Caco-2 (cell line): ENCODE data around the gene C1QA. TPM values are rescaled to one million over a fixed set of nuclear protein-coding genes. Genes with fewer than 3 reads are reported as not detected.

ENCODE experiments used
- BruUV-seq: library from RNA; stranded (reverse); fragments of 400-500 nt; replicated peaks from 2 replicates; lab custom pipeline; 2021; lab: Mats Ljungman, UMichigan
- CTCF ChIA-PET: fragments of 300-600 bp; sonication (Branson Sonifier 250); formaldehyde crosslinking; loops from one replicate; lab custom pipeline; 2022; ENCODE audit warnings: antibody characterized with exemption; lab: Charles Lee
- POLR2A ChIA-PET: fragments of 300-600 bp; sonication (Branson Sonifier 250); formaldehyde crosslinking; loops from one replicate; lab custom pipeline; 2022; ENCODE audit warnings: antibody characterized with exemption; lab: Charles Lee
- DNase-seq, 2 experiments: peaks; one replicate each; pipeline versions ENCODE4 v3.0.0 to v3.0.0-alpha.2; 2020 to 2022
- H3K27me3 ChIP-seq: replicated peaks from 2 replicates; pipeline ENCODE4 v1.6.0; 2011; ENCODE audit warnings: low read length; ENCODE audit not compliant: control insufficient read depth, insufficient read depth
- H3K36me3 ChIP-seq: 2 replicates; pipeline ENCODE4 v1.5.1; 2011; ENCODE audit warnings: low read length; ENCODE audit not compliant: control insufficient read depth, insufficient read depth
- H3K4me1 ChIP-seq: fragments of 250-450 bp; sonication (Bioruptor Pico); 2 replicates; pipeline ENCODE4 v1.5.1; 2020; ENCODE audit warnings: mild to moderate bottlenecking
- H3K4me3 ChIP-seq: 2 replicates; pipeline ENCODE4 v1.5.1; 2011; ENCODE audit warnings: low read depth, mild to moderate bottlenecking, control low read depth, low read length
- H3K9me3 ChIP-seq: fragments of 250-450 bp; sonication (Bioruptor Pico); 2 replicates; pipeline ENCODE4 v1.5.1; 2020; ENCODE audit warnings: mild to moderate bottlenecking, moderate library complexity
- H3K27ac Mint-ChIP-seq: one replicate; pipeline ENCODE4 v1.8.0; 2022; ENCODE audit warnings: mixed read lengths; ENCODE audit not compliant: unreplicated experiment
- H3K27me3 Mint-ChIP-seq: one replicate; pipeline ENCODE4 v1.8.0; 2022; ENCODE audit warnings: mixed read lengths; ENCODE audit not compliant: insufficient read depth, unreplicated experiment
- H3K36me3 Mint-ChIP-seq: one replicate; pipeline ENCODE4 v1.8.0; 2022; ENCODE audit warnings: mild to moderate bottlenecking, mixed read lengths; ENCODE audit not compliant: insufficient read depth, unreplicated experiment
- H3K4me1 Mint-ChIP-seq: one replicate; pipeline ENCODE4 v1.8.0; 2022; ENCODE audit warnings: low read depth, mixed read lengths; ENCODE audit not compliant: unreplicated experiment
- H3K4me3 Mint-ChIP-seq: one replicate; pipeline ENCODE4 v1.8.0; 2022; ENCODE audit warnings: mild to moderate bottlenecking, moderate library complexity, mixed read lengths; ENCODE audit not compliant: unreplicated experiment
- H3K9me3 Mint-ChIP-seq: one replicate; pipeline ENCODE4 v1.8.0; 2022; ENCODE audit warnings: mixed read lengths; ENCODE audit not compliant: unreplicated experiment
- intact Hi-C: fragments of 100-400 bp; cut with micrococcal nuclease; formaldehyde crosslinking; loops from one replicate; pipeline ENCODE4 v1.10.0; 2022; ENCODE audit not compliant: unreplicated experiment
- total RNA-seq: library from RNA; stranded (reverse); gene quantifications from 2 replicates; pipeline ENCODE4 v1.2.3, GENCODE V29; 2022
- TF ChIP-seq, protein P1 (sequence below), 2 experiments: fragments of 200-600 bp in 1 of 2; IDR thresholded peaks; 1 replicate in 1 of 2; 2 replicates in 1 of 2; pipeline versions ENCODE4 v1.5.1 to v1.8.0; 2011 to 2022; ENCODE audit warnings: antibody characterized with exemption in 1 of 2, control low read depth in 1 of 2, inconsistent platforms in 1 of 2, low read depth in 1 of 2, low read length in 1 of 2, mild to moderate bottlenecking in 1 of 2, moderate library complexity in 1 of 2; ENCODE audit not compliant: insufficient read depth in 1 of 2, severe bottlenecking in 1 of 2, unreplicated experiment in 1 of 2

Gene C1QA
- total RNA-seq, 1 experiment from 2014 or later = not detected

DNA sequence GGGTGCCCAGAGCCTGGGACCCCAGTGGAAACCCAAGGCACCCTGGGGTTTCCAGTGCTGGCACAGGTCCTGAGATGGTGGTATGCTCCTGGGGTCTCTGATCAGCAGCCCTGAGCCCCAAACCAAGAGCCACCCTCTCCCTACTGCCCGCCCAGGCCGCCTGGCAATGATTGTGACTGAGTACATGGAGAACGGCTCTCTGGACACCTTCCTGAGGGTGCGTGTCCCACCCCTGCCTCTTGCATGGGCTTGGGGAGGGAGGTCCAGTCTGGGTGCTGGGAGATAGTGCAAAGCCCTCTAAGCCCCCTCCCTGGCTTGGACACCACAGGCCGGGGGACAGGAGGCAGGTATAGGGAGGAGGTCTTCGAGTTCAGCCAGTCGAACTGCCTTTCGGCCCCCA, 38.4 kb upstream of the C1QA start:
- TF ChIP-seq, protein P1, sequence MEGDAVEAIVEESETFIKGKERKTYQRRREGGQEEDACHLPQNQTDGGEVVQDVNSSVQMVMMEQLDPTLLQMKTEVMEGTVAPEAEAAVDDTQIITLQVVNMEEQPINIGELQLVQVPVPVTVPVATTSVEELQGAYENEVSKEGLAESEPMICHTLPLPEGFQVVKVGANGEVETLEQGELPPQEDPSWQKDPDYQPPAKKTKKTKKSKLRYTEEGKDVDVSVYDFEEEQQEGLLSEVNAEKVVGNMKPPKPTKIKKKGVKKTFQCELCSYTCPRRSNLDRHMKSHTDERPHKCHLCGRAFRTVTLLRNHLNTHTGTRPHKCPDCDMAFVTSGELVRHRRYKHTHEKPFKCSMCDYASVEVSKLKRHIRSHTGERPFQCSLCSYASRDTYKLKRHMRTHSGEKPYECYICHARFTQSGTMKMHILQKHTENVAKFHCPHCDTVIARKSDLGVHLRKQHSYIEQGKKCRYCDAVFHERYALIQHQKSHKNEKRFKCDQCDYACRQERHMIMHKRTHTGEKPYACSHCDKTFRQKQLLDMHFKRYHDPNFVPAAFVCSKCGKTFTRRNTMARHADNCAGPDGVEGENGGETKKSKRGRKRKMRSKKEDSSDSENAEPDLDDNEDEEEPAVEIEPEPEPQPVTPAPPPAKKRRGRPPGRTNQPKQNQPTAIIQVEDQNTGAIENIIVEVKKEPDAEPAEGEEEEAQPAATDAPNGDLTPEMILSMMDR (IDR thresholded peaks at IDR 0.05; ENCODE audit: insufficient read depth in 1 of 2, low read depth in 1 of 2, low read length in 1 of 2, severe bottlenecking in 1 of 2, unreplicated experiment in 1 of 2) = no peak
- ChIA-PET CTCF (no interaction called here), POLR2A (no interaction called here)
- Histone ChIP-seq H3K4me1 (no peaks in the 10 kb centered on the region), H3K36me3 (no peaks in the 10 kb centered on the region), H3K27me3 (no peaks in the 10 kb centered on the region; the same call in 1 of the 2 replicates), H3K9me3 (no peaks in the 10 kb centered on the region), H3K4me3 (no peak overlapping the region)
- Mint-ChIP-seq H3K4me1 (no peaks in the 10 kb centered on the region), H3K9me3 (no peaks in the 10 kb centered on the region), H3K4me3 (no peak overlapping the region), H3K36me3 (no peaks in the 10 kb centered on the region), H3K27ac (no peak overlapping the region), H3K27me3 (peaks cover 14% of the 10 kb centered on the region)
- DNase-seq = no peak
- intact Hi-C loops = no loop called here
- BruUV-seq = no TSS peak

DNA sequence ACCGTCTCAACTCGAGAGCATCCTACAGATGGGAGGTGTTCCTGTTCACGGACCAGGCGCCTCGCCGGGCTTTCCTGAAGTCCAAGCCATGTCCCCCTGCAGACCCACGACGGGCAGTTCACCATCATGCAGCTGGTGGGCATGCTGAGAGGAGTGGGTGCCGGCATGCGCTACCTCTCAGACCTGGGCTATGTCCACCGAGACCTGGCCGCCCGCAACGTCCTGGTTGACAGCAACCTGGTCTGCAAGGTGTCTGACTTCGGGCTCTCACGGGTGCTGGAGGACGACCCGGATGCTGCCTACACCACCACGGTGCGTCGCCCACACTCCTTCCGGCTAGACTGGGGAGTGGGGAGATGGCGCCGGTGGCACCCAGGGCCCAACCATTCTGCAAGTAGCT, 37.7 kb upstream of the C1QA start:
- no peaks in the 10 kb centered on the region for H3K9me3 Mint-ChIP-seq
- H3K27ac Mint-ChIP-seq = no peak overlapping the region
- no peaks in the 10 kb centered on the region for H3K4me1 ChIP-seq
- peaks cover 18% of the 10 kb centered on the region for H3K27me3 Mint-ChIP-seq
- no peaks in the 10 kb centered on the region for H3K4me1 Mint-ChIP-seq
- no peaks in the 10 kb centered on the region for H3K36me3 Mint-ChIP-seq
- ChIA-PET POLR2A (no interaction called here), CTCF (no interaction called here)
- no peaks in the 10 kb centered on the region for H3K36me3 ChIP-seq
- no peaks in the 10 kb centered on the region for H3K27me3 ChIP-seq
- no peaks in the 10 kb centered on the region for H3K9me3 ChIP-seq
- intact Hi-C loops = no loop called here
- H3K4me3 Mint-ChIP-seq = no peak overlapping the region
- BruUV-seq = no TSS peak
- DNase-seq = no peak
- TF ChIP-seq, protein P1 (IDR thresholded peaks at IDR 0.05; ENCODE audit: insufficient read depth in 1 of 2, low read depth in 1 of 2, low read length in 1 of 2, severe bottlenecking in 1 of 2, unreplicated experiment in 1 of 2) = no peak
- no peak overlapping the region for H3K4me3 ChIP-seq

- no peak overlapping the region for H3K4me3 Mint-ChIP-seq
- no peak overlapping the region for H3K27ac Mint-ChIP-seq
- H3K4me1 ChIP-seq = no peaks in the 10 kb centered on the region
- no peaks in the 10 kb centered on the region for H3K4me1 Mint-ChIP-seq
- DNase-seq = peak; percentile 33 to 51
- intact Hi-C loops = no loop called here
- BruUV-seq = no TSS peak
- POLR2A ChIA-PET = no interaction called here
- H3K36me3 ChIP-seq = no peaks in the 10 kb centered on the region
- CTCF ChIA-PET = no interaction called here
- TF ChIP-seq, protein P1 (IDR thresholded peaks at IDR 0.05; ENCODE audit: insufficient read depth in 1 of 2, low read depth in 1 of 2, low read length in 1 of 2, severe bottlenecking in 1 of 2, unreplicated experiment in 1 of 2) = no peak
- no peaks in the 10 kb centered on the region for H3K9me3 Mint-ChIP-seq
- H3K9me3 ChIP-seq = no peaks in the 10 kb centered on the region
- no peaks in the 10 kb centered on the region for H3K36me3 Mint-ChIP-seq
- H3K4me3 ChIP-seq = no peak overlapping the region
- peaks cover 29% of the 10 kb centered on the region for H3K27me3 Mint-ChIP-seq
- H3K27me3 ChIP-seq = no peaks in the 10 kb centered on the region
These were observed 36.2 kb upstream of the C1QA start for GRCh38 chr1:22600071-22600816.
